H9 (cell line): ENCODE data around the gene BRD7. TPM values are rescaled to one million over a fixed set of nuclear protein-coding genes. Genes with fewer than 3 reads are reported as not detected.

Experiments used
- DNase-seq: peaks from one replicate; pipeline ENCODE4 v3.0.0-alpha.2; 2017
- H2AFZ ChIP-seq: one replicate; pipeline ENCODE4 v1.6.1; 2013; ENCODE audit warnings: mild to moderate bottlenecking, low read length, control low read depth, moderate library complexity
- H2AK5ac ChIP-seq: 2 replicates; pipeline ENCODE4 v1.6.1; 2013; ENCODE audit warnings: low read length, control low read depth, mixed read lengths; ENCODE audit not compliant: insufficient read length
- H2BK120ac ChIP-seq: one replicate; pipeline ENCODE4 v1.6.1; 2013; ENCODE audit warnings: low read depth, mild to moderate bottlenecking, low read length, control low read depth, inconsistent platforms; ENCODE audit not compliant: poor library complexity, severe bottlenecking
- H2BK12ac ChIP-seq: 2 replicates; pipeline ENCODE4 v1.6.1; 2013; ENCODE audit warnings: low read length, control low read depth, mixed read lengths, low read depth; ENCODE audit not compliant: insufficient read length
- H2BK15ac ChIP-seq: 2 replicates; pipeline ENCODE4 v1.6.1; 2013; ENCODE audit warnings: low read depth, low read length, control low read depth
- H2BK20ac ChIP-seq: one replicate; pipeline ENCODE4 v1.6.1; 2013; ENCODE audit warnings: low read depth, mild to moderate bottlenecking, low read length, control low read depth, inconsistent platforms; ENCODE audit not compliant: poor library complexity, severe bottlenecking
- H2BK5ac ChIP-seq: 2 replicates; pipeline ENCODE4 v1.6.1; 2013; ENCODE audit warnings: low read length, control low read depth, mixed read lengths; ENCODE audit not compliant: insufficient read length
- H3K14ac ChIP-seq: 2 replicates; pipeline ENCODE4 v1.6.1; 2013; ENCODE audit warnings: low read length, control low read depth; ENCODE audit not compliant: insufficient read depth
- H3K18ac ChIP-seq: 2 replicates; pipeline ENCODE4 v1.6.1; 2013; ENCODE audit warnings: low read depth, mild to moderate bottlenecking, mixed read lengths, low read length, control low read depth; ENCODE audit not compliant: insufficient read length
- H3K23ac ChIP-seq: 2 replicates; pipeline ENCODE4 v1.6.1; 2013; ENCODE audit warnings: low read length, control low read depth, mixed read lengths, low read depth; ENCODE audit not compliant: insufficient read length
- H3K23me2 ChIP-seq: 2 replicates; pipeline ENCODE4 v1.6.1; 2013; ENCODE audit warnings: low read depth, mild to moderate bottlenecking, mixed read lengths, low read length, control low read depth; ENCODE audit not compliant: insufficient read length, poor library complexity, severe bottlenecking
- H3K27ac ChIP-seq: 2 replicates; pipeline ENCODE4 v1.5.1; 2013; ENCODE audit warnings: low read length, control low read depth, mixed read lengths, low read depth; ENCODE audit not compliant: insufficient read length
- H3K27me3 ChIP-seq: 2 replicates; pipeline ENCODE4 v1.6.1; 2013; ENCODE audit warnings: low read length, control low read depth, inconsistent platforms; ENCODE audit not compliant: insufficient read depth
- H3K4ac ChIP-seq: 2 replicates; pipeline ENCODE4 v1.6.1; 2013; ENCODE audit warnings: low read depth, mild to moderate bottlenecking, control low read depth, inconsistent platforms, low read length, moderate library complexity
- H3K4me1 ChIP-seq: 2 replicates; pipeline ENCODE4 v1.6.1; 2013; ENCODE audit warnings: low read length, control low read depth, inconsistent platforms; ENCODE audit not compliant: insufficient read depth
- H3K4me2 ChIP-seq: 2 replicates; pipeline ENCODE4 v1.6.1; 2013; ENCODE audit warnings: low read length, control low read depth, mixed read lengths; ENCODE audit not compliant: insufficient read length, insufficient read depth
- H3K56ac ChIP-seq: 2 replicates; pipeline ENCODE4 v1.6.1; 2013; ENCODE audit warnings: low read depth, mild to moderate bottlenecking, mixed read lengths, low read length, control low read depth; ENCODE audit not compliant: insufficient read length
- H3K79me1 ChIP-seq: 2 replicates; pipeline ENCODE4 v1.6.1; 2013; ENCODE audit warnings: low read depth, mild to moderate bottlenecking, moderate library complexity, low read length, control low read depth, inconsistent platforms; ENCODE audit not compliant: insufficient read depth, poor library complexity, severe bottlenecking
- H3K79me2 ChIP-seq: 2 replicates; pipeline ENCODE4 v1.6.1; 2013; ENCODE audit warnings: low read length, control low read depth, inconsistent platforms; ENCODE audit not compliant: insufficient read depth
- H3K9ac ChIP-seq: 2 replicates; pipeline ENCODE4 v1.6.1; 2013; ENCODE audit warnings: low read length, control low read depth, mixed read lengths; ENCODE audit not compliant: insufficient read length; ENCODE audit errors: extremely low read depth
- H3K9me3 ChIP-seq: one replicate; pipeline ENCODE4 v1.6.1; 2013; ENCODE audit warnings: low read depth, low read length, inconsistent platforms; ENCODE audit not compliant: control insufficient read depth
- H3T11ph ChIP-seq: one replicate; pipeline ENCODE4 v1.6.1; 2013; ENCODE audit warnings: mild to moderate bottlenecking, low read length, control low read depth, inconsistent platforms
- H4K20me1 ChIP-seq: one replicate; pipeline ENCODE4 v1.6.1; 2013; ENCODE audit not compliant: control insufficient read depth, insufficient read length, insufficient read depth
- H4K5ac ChIP-seq: 2 replicates; pipeline ENCODE4 v1.6.1; 2013; ENCODE audit warnings: low read depth, mild to moderate bottlenecking, mixed read lengths, low read length, control low read depth; ENCODE audit not compliant: insufficient read length
- H4K8ac ChIP-seq: replicated peaks from 2 replicates; pipeline ENCODE4 v1.6.1; 2013; ENCODE audit warnings: low read length, control low read depth, mixed read lengths, low read depth; ENCODE audit not compliant: insufficient read length
- H4K91ac ChIP-seq: 2 replicates; pipeline ENCODE4 v1.6.1; 2013; ENCODE audit warnings: low read depth, mild to moderate bottlenecking, moderate library complexity, mixed read lengths, low read length, control low read depth; ENCODE audit not compliant: insufficient read length
- H3K27ac Mint-ChIP-seq, 3 experiments: 2 replicates in 2 of 3; 3 replicates in 1 of 3; pipeline ENCODE4 v1.8.0; 2020 to 2021; ENCODE audit warnings: mixed read lengths in 3 of 3, mild to moderate bottlenecking in 1 of 3, moderate library complexity in 1 of 3
- H3K27me3 Mint-ChIP-seq: 2 replicates; pipeline ENCODE4 v1.8.0; 2021; ENCODE audit warnings: low read depth, mild to moderate bottlenecking, moderate library complexity, mixed read lengths
- H3K36me3 Mint-ChIP-seq, 3 experiments: 2 replicates in 2 of 3; 3 replicates in 1 of 3; pipeline ENCODE4 v1.8.0; 2020 to 2021; ENCODE audit warnings: low read depth in 3 of 3, mixed read lengths in 3 of 3; ENCODE audit not compliant: insufficient read depth in 1 of 3
- H3K4me1 Mint-ChIP-seq, 2 experiments: 2 replicates each; pipeline ENCODE4 v1.8.0; 2020; ENCODE audit warnings: mixed read lengths in 2 of 2
- H3K4me3 Mint-ChIP-seq, 2 experiments: 2 replicates in 1 of 2; 3 replicates in 1 of 2; pipeline ENCODE4 v1.8.0; 2020 to 2021; ENCODE audit warnings: mild to moderate bottlenecking in 2 of 2, mixed read lengths in 2 of 2, moderate library complexity in 1 of 2
- H3K9me3 Mint-ChIP-seq, 2 experiments: 2 replicates in 1 of 2; 3 replicates in 1 of 2; pipeline ENCODE4 v1.8.0; 2020; ENCODE audit warnings: mild to moderate bottlenecking in 2 of 2, mixed read lengths in 2 of 2, moderate library complexity in 1 of 2
- WGBS: extraction: QIAGEN DNeasy Blood & Tissue Kit; methylation state at CpG from one replicate; pipeline ENCODE4 v1.1.7; 2013; ENCODE audit warnings: missing lambda C conversion rate, low lambda C conversion rate, mixed read lengths; ENCODE audit not compliant: insufficient read length; ENCODE audit errors: extremely low coverage; 5-methylcytosine and 5-hydroxymethylcytosine counted together
- total RNA-seq: library from RNA; stranded (reverse); gene quantifications from 2 replicates; pipeline ENCODE4 v1.2.1, GENCODE V29; 2021
- TF ChIP-seq, protein P1 (sequence below): fragments of 200-600 bp; sonication (generic); conservative IDR thresholded peaks from 3 replicates; pipeline ENCODE4 v1.8.0; 2021; ENCODE audit warnings: antibody characterized with exemption, mild to moderate bottlenecking

BRD7 gene
- total RNA-seq, 1 experiment from 2014 or later = 112 TPM

DNA sequence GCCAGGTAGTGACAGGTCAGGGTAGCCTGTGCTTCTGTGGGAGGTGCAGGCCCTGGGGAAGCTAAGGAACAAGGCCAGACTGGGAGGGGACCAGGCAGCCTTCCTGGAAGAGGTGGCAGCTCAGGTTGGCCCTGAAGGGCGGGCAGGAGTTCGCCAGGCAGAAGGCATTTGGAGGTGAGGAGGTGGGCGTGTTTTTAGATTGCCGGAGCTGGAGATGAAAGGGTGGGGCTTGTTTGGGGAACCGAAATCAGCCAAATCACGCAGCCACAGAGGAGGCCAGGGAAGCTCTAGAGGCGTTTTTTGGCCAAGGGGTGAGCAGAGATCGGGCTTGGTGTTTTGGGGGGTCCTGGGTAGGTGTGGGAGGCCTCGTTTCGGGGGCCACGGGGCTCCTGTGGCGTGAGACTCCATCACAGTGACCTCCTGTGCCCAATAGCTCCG lies 94.9 kb downstream of the BRD7 start:
- no peaks in the 10 kb centered on the region for H3K9me3 ChIP-seq
- H2AK5ac ChIP-seq = no peak overlapping the region
- no peaks in the 10 kb centered on the region for H3K79me2 ChIP-seq
- H2BK120ac ChIP-seq = no peak overlapping the region
- H3K4me2 ChIP-seq = no peak overlapping the region
- H2BK12ac ChIP-seq = no peak overlapping the region
- H3K36me3 Mint-ChIP-seq = peaks cover 0 to 5% (median 0%) of the 10 kb centered on the region in 3 experiments; a peak in 3 of 7 replicates
- no peak overlapping the region for H2BK15ac ChIP-seq
- TF ChIP-seq, protein P1, sequence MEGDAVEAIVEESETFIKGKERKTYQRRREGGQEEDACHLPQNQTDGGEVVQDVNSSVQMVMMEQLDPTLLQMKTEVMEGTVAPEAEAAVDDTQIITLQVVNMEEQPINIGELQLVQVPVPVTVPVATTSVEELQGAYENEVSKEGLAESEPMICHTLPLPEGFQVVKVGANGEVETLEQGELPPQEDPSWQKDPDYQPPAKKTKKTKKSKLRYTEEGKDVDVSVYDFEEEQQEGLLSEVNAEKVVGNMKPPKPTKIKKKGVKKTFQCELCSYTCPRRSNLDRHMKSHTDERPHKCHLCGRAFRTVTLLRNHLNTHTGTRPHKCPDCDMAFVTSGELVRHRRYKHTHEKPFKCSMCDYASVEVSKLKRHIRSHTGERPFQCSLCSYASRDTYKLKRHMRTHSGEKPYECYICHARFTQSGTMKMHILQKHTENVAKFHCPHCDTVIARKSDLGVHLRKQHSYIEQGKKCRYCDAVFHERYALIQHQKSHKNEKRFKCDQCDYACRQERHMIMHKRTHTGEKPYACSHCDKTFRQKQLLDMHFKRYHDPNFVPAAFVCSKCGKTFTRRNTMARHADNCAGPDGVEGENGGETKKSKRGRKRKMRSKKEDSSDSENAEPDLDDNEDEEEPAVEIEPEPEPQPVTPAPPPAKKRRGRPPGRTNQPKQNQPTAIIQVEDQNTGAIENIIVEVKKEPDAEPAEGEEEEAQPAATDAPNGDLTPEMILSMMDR = no peak
- no peak overlapping the region for H3K14ac ChIP-seq
- no CpG with 5 or more reads among the region's 13 CpGs for WGBS
- no peak overlapping the region for H3K4me3 Mint-ChIP-seq
- H3K9ac ChIP-seq = no peak overlapping the region
- no peak overlapping the region for H4K91ac ChIP-seq
- no peak overlapping the region for H3T11ph ChIP-seq
- no peak overlapping the region for H3K23ac ChIP-seq
- H3K4me1 ChIP-seq = no peaks in the 10 kb centered on the region
- H3K4me1 Mint-ChIP-seq = 0 out of 4 replicates have a peak, but pooled peaks cover 0 to 6% of the 10 kb centered on the region in 2 experiments
- H3K27ac Mint-ChIP-seq = peak overlapping the region in 1 of 3 experiments; percentile 40; a peak in 2 of 7 replicates
- H4K8ac ChIP-seq = no peak overlapping the region
- H3K4ac ChIP-seq = no peak overlapping the region
- DNase-seq = no peak
- no peaks in the 10 kb centered on the region for H3K27me3 ChIP-seq
- H4K5ac ChIP-seq = no peak overlapping the region
- no peaks in the 10 kb centered on the region; the same call in 1 of the 2 replicates for H3K27me3 Mint-ChIP-seq
- no peak overlapping the region for H3K56ac ChIP-seq
- no peak overlapping the region for H3K27ac ChIP-seq
- H2BK20ac ChIP-seq = no peak overlapping the region
- no peaks in the 10 kb centered on the region for H4K20me1 ChIP-seq
- no peaks in the 10 kb centered on the region for H3K79me1 ChIP-seq
- no peak overlapping the region for H2BK5ac ChIP-seq
- H3K18ac ChIP-seq = no peak overlapping the region
- H3K9me3 Mint-ChIP-seq = peaks cover 0 to 2% of the 10 kb centered on the region in 2 experiments; a peak in 2 of 5 replicates
- no peaks in the 10 kb centered on the region for H3K23me2 ChIP-seq
- no peak overlapping the region for H2AFZ ChIP-seq
